Caco-2 (cell line): ENCODE data around the gene OR2T3. TPM values are rescaled to one million over a fixed set of nuclear protein-coding genes. Genes with fewer than 3 reads are reported as not detected.
"Not testable (repeated sequence)": the region's sequence is repeated elsewhere in the genome, so short reads cannot be mapped to it uniquely, and the experiment has no call there.

Experiments used
- Bru-seq: library from RNA; stranded (reverse); fragments of 400-500 nt; gene quantifications from one replicate; lab custom pipeline; 2021; lab: Mats Ljungman, UMichigan
- BruChase-seq, 2 experiments: library from RNA; stranded (reverse); fragments of 400-500 nt; gene quantifications; one replicate each; lab custom pipeline; 2021; lab: Mats Ljungman, UMichigan
- BruUV-seq: library from RNA; stranded (reverse); fragments of 400-500 nt; replicated peaks from 2 replicates; lab custom pipeline; 2021; lab: Mats Ljungman, UMichigan
- CTCF ChIA-PET: fragments of 300-600 bp; sonication (Branson Sonifier 250); formaldehyde crosslinking; loops from one replicate; lab custom pipeline; 2022; ENCODE audit warnings: antibody characterized with exemption; lab: Charles Lee
- POLR2A ChIA-PET: fragments of 300-600 bp; sonication (Branson Sonifier 250); formaldehyde crosslinking; loops from one replicate; lab custom pipeline; 2022; ENCODE audit warnings: antibody characterized with exemption; lab: Charles Lee
- DNase-seq, 2 experiments: peaks; one replicate each; pipeline versions ENCODE4 v3.0.0 to v3.0.0-alpha.2; 2020 to 2022
- H3K27me3 ChIP-seq: replicated peaks from 2 replicates; pipeline ENCODE4 v1.6.0; 2011; ENCODE audit warnings: low read length; ENCODE audit not compliant: control insufficient read depth, insufficient read depth
- H3K36me3 ChIP-seq: 2 replicates; pipeline ENCODE4 v1.5.1; 2011; ENCODE audit warnings: low read length; ENCODE audit not compliant: control insufficient read depth, insufficient read depth
- H3K4me1 ChIP-seq: fragments of 250-450 bp; sonication (Bioruptor Pico); 2 replicates; pipeline ENCODE4 v1.5.1; 2020; ENCODE audit warnings: mild to moderate bottlenecking
- H3K4me3 ChIP-seq: 2 replicates; pipeline ENCODE4 v1.5.1; 2011; ENCODE audit warnings: low read depth, mild to moderate bottlenecking, control low read depth, low read length
- H3K9me3 ChIP-seq: fragments of 250-450 bp; sonication (Bioruptor Pico); 2 replicates; pipeline ENCODE4 v1.5.1; 2020; ENCODE audit warnings: mild to moderate bottlenecking, moderate library complexity
- H3K27ac Mint-ChIP-seq: one replicate; pipeline ENCODE4 v1.8.0; 2022; ENCODE audit warnings: mixed read lengths; ENCODE audit not compliant: unreplicated experiment
- H3K27me3 Mint-ChIP-seq: one replicate; pipeline ENCODE4 v1.8.0; 2022; ENCODE audit warnings: mixed read lengths; ENCODE audit not compliant: insufficient read depth, unreplicated experiment
- H3K36me3 Mint-ChIP-seq: one replicate; pipeline ENCODE4 v1.8.0; 2022; ENCODE audit warnings: mild to moderate bottlenecking, mixed read lengths; ENCODE audit not compliant: insufficient read depth, unreplicated experiment
- H3K4me1 Mint-ChIP-seq: one replicate; pipeline ENCODE4 v1.8.0; 2022; ENCODE audit warnings: low read depth, mixed read lengths; ENCODE audit not compliant: unreplicated experiment
- H3K4me3 Mint-ChIP-seq: one replicate; pipeline ENCODE4 v1.8.0; 2022; ENCODE audit warnings: mild to moderate bottlenecking, moderate library complexity, mixed read lengths; ENCODE audit not compliant: unreplicated experiment
- H3K9me3 Mint-ChIP-seq: one replicate; pipeline ENCODE4 v1.8.0; 2022; ENCODE audit warnings: mixed read lengths; ENCODE audit not compliant: unreplicated experiment
- intact Hi-C: fragments of 100-400 bp; cut with micrococcal nuclease; formaldehyde crosslinking; loops from one replicate; pipeline ENCODE4 v1.10.0; 2022; ENCODE audit not compliant: unreplicated experiment
- long read RNA-seq: library from polyadenylated mRNA; stranded (forward); transcript quantifications from one replicate; pipeline ENCODE4 v2.0.0, GENCODE V29; 2022
- total RNA-seq: library from RNA; stranded (reverse); gene quantifications from 2 replicates; pipeline ENCODE4 v1.2.3, GENCODE V29; 2022

The OR2T3 gene, protein sequence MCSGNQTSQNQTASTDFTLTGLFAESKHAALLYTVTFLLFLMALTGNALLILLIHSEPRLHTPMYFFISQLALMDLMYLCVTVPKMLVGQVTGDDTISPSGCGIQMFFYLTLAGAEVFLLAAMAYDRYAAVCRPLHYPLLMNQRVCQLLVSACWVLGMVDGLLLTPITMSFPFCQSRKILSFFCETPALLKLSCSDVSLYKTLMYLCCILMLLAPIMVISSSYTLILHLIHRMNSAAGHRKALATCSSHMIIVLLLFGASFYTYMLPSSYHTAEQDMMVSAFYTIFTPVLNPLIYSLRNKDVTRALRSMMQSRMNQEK
- not detected in 2 replicates for total RNA-seq
- Bru-seq, nascent RNA: not detected
- not detected for BruChase-seq, experiment 1, labeled RNA remaining after a 2-hour chase
- not detected for BruChase-seq, experiment 2, labeled RNA remaining after a 6-hour chase
- long read RNA-seq: 0 reads

DNA sequence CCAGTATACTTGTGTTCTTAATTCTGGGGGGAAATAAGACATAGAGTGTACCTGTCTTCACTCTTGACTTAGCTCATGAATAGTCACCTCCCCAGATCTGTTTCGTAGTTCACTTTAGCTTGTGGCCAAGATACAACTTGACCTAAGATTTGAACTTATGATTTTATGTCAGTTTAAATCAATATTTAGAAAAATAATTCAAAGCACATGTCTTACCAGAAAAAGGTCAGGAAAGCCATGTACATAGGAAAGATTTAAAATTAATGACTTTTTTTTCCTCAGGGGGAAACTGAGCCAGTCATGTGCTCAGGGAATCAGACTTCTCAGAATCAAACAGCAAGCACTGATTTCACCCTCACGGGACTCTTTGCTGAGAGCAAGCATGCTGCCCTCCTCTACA is at the start of gene OR2T3:
TSS of gene OR2T3 (plus strand) at position 301 of the 400 bp plus-strand sequence. CDS start at position 301, 0 bp downstream.
- H3K27ac Mint-ChIP-seq, H3K36me3 ChIP-seq, POLR2A ChIA-PET, H3K4me1 Mint-ChIP-seq, H3K27me3 ChIP-seq, H3K4me3 Mint-ChIP-seq, H3K4me1 ChIP-seq, intact Hi-C loops, DNase-seq, H3K9me3 Mint-ChIP-seq, H3K9me3 ChIP-seq, H3K4me3 ChIP-seq, BruUV-seq, H3K27me3 Mint-ChIP-seq, CTCF ChIA-PET, H3K36me3 Mint-ChIP-seq: not testable (repeated sequence)

DNA sequence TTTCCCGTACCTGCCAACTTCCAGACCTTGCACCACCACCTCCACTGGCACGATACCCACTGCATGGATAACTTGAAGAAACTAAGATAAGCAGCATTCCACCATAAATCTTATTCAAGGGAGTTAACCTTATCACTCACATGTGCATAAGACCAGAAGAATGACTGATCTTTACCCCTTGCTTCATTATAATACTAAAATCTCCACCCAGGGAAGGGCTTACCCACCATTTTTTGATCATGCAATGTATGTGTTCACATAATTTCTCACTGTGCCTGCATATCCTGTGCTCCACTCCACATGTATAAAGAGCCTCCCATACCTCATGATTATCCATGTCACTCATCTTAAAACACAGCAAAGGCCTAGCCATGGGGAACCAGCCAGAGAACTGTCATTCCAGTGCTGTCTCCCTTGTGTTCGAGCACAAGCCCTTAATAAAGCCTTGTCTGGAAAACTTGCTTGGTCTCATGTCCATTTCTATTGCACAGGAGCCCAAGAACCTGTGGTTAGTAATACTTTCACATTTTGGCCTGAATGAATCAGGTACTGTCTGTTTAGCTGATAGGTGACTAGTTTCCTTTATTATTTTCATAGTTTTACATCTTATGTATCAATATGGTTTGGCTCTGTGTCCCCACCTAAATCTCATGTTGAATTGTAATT is 45.5 kb upstream of the OR2T3 start:
- H3K4me3 ChIP-seq, BruUV-seq, POLR2A ChIA-PET, H3K9me3 ChIP-seq, H3K4me3 Mint-ChIP-seq, intact Hi-C loops, CTCF ChIA-PET, H3K36me3 Mint-ChIP-seq, H3K36me3 ChIP-seq, H3K27me3 ChIP-seq, DNase-seq, H3K27ac Mint-ChIP-seq, H3K27me3 Mint-ChIP-seq, H3K4me1 ChIP-seq, H3K4me1 Mint-ChIP-seq: not testable (repeated sequence)
- peaks cover 18% of the 10 kb centered on the region for H3K9me3 Mint-ChIP-seq

DNA sequence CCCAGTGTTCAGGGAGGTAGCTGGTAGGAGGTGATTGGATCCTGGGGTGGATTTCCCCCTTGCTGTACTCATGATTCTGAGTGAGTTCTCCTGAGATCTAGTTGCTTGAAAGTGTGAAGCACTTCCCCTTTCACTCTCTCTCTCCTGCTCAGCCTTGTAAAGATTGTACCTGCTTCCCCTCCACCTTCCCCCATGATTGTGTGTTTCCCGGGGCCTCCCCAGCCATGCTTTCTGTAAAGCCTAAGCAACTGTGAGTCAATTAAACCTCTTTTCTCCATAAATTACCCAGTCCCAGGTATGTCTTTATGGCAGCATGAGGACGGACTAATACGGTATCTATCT is 45.0 kb upstream of the OR2T3 start:
- CTCF ChIA-PET, H3K4me1 Mint-ChIP-seq, H3K4me3 ChIP-seq, H3K4me1 ChIP-seq, H3K27me3 Mint-ChIP-seq, BruUV-seq, H3K27me3 ChIP-seq, H3K27ac Mint-ChIP-seq, H3K36me3 Mint-ChIP-seq, DNase-seq, H3K4me3 Mint-ChIP-seq, intact Hi-C loops, POLR2A ChIA-PET, H3K9me3 ChIP-seq, H3K36me3 ChIP-seq: not testable (repeated sequence)
- H3K9me3 Mint-ChIP-seq: peaks cover 18% of the 10 kb centered on the region

DNA sequence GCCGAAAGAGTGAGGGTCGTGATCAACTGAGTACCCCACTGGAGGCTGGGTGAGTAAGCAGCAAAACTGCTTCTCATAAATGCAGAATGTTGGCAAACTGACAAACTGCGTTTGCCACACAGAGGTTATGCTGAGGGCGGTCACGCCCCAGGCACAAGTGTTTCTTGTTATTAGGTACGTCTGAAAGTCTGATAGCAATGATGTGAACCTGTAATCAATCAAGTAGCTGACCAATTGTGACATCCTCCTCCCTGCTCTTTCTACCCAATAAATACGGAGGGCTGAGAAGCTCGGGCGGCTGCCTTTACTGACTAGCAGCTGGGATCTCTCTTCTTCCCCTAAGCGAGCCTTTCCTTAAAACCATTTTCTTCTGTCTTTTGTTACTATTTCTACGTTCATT is 41.5 kb upstream of the OR2T3 start:
- H3K4me3 Mint-ChIP-seq: not testable (repeated sequence)

DNA sequence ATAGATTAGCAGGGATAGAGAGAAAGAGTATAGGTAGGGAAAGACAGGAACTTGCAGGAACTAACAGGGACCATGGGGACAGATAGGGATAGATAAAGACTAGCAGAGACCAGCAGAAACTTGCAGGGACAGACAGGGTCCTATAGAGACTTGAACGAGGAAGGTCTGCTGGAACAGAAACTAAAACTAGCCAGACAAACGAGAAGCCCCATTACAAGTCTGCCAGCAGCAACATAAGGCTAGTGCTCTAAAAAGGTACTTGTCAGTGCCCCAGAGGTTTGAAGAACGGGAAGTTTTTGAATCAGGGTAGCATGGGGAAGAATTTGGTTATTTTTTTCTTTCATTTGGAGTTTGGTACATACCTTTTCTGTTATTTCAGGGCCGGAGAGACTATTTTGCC is 41.0 kb upstream of the OR2T3 start:
- H3K27ac Mint-ChIP-seq, H3K4me3 Mint-ChIP-seq, H3K36me3 Mint-ChIP-seq, H3K9me3 ChIP-seq, H3K9me3 Mint-ChIP-seq, intact Hi-C loops, DNase-seq, H3K36me3 ChIP-seq, POLR2A ChIA-PET, CTCF ChIA-PET, BruUV-seq, H3K27me3 Mint-ChIP-seq, H3K4me3 ChIP-seq, H3K4me1 ChIP-seq, H3K27me3 ChIP-seq, H3K4me1 Mint-ChIP-seq: not testable (repeated sequence)

More for the DNA sequence above, 41.5 kb upstream of the OR2T3 start:
- H3K4me1 Mint-ChIP-seq, DNase-seq, H3K4me3 ChIP-seq, H3K9me3 ChIP-seq, BruUV-seq, H3K36me3 ChIP-seq, H3K36me3 Mint-ChIP-seq, H3K9me3 Mint-ChIP-seq, H3K27me3 Mint-ChIP-seq, H3K27me3 ChIP-seq, POLR2A ChIA-PET, intact Hi-C loops, CTCF ChIA-PET, H3K4me1 ChIP-seq, H3K27ac Mint-ChIP-seq: not testable (repeated sequence)

DNA sequence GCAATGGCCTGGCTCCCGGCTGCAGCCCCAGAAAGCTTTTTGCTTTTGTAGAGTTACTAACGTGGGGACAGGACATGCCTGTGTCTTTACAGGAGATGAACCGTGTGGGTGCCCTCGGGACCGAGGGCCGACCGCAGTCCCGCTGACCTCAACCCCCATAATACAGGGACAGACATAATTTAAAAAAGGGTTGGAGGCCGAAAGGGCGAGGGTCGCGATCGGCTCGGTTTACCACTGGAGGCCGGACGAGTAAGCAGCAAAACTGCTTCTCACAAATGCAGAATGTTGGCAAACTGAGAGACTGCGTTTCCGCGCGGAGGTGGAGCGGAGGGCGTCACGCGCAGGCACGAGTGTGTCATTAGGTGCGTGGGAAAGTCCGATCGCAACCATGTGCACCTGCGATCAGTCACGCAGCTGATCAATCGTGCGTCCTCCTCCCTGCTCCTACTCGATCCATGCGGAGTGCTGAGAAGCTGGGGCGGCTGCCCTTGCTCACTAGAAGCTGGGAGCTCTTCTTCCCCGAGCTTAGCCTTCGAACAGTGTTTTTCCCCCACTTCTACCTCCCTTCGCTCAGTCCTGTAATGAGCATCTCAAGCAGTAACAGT is 39.2 kb upstream of the OR2T3 start:
- H3K27me3 ChIP-seq, H3K4me1 ChIP-seq, H3K4me3 ChIP-seq, CTCF ChIA-PET, H3K4me1 Mint-ChIP-seq, intact Hi-C loops, POLR2A ChIA-PET, H3K27me3 Mint-ChIP-seq, H3K9me3 Mint-ChIP-seq, H3K27ac Mint-ChIP-seq, BruUV-seq, H3K36me3 ChIP-seq, DNase-seq, H3K9me3 ChIP-seq, H3K36me3 Mint-ChIP-seq, H3K4me3 Mint-ChIP-seq: not testable (repeated sequence)
